ENCODE measurements around the gene CEP164. TPM values are rescaled to one million over a fixed set of nuclear protein-coding genes. Genes with fewer than 3 reads are reported as not detected.

CEP164 gene
- total RNA-seq, result 33.5 and 41.9 TPM in 2 replicates

GRCh38 chr11:117327567-117328374, at the start of gene CEP164:
CEP164 (plus strand) TSS chr11:117327854; CDS start chr11:117338587, 10,733 bp downstream.

GRCh38 chr11:117290809-117291396, 36.8 kb upstream of the CEP164 start, which contains the start of gene BACE1-AS:
BACE1-AS (plus strand) TSS chr11:117291346.

GRCh38 chr11:117316197-117316961, 11.3 kb upstream of the CEP164 start, which contains the start of gene BACE1:
BACE1 (minus strand) TSS chr11:117316256; CDS start chr11:117315795, 461 bp downstream.

Other genes with a start within 250 kb of the CEP164 start
- gene SIK3, start 229.4 kb upstream of the CEP164 start, total RNA-seq, result 21.0 and 23.1 TPM in 2 replicates
- gene PAFAH1B2, start 183.6 kb upstream of the CEP164 start, total RNA-seq, result 228 and 242 TPM in 2 replicates
- 11.0 and 12.8 TPM in 2 replicates for gene SIDT2, start 149.1 kb upstream of the CEP164 start, total RNA-seq
- gene TAGLN, start 128.5 kb upstream of the CEP164 start, total RNA-seq, result 2.8 and 11.7 TPM in 2 replicates
- gene PCSK7, start 95.8 kb upstream of the CEP164 start, total RNA-seq, result 40.2 and 41.1 TPM in 2 replicates
- gene RNF214, start 95.2 kb upstream of the CEP164 start, total RNA-seq, result 16.0 and 17.2 TPM in 2 replicates
- 5.1 and 5.2 TPM in 2 replicates for gene BACE1-AS, start 36.5 kb upstream of the CEP164 start, total RNA-seq
- gene BACE1, start 11.6 kb upstream of the CEP164 start, total RNA-seq, result 14.2 and 17.5 TPM in 2 replicates